ENCODE results near the gene ANKRD11.
"Not testable (repeated sequence)": the region's sequence is repeated elsewhere in the genome, so short reads cannot be mapped to it uniquely, and the experiment has no call there.

ANKRD11 gene

DNA sequence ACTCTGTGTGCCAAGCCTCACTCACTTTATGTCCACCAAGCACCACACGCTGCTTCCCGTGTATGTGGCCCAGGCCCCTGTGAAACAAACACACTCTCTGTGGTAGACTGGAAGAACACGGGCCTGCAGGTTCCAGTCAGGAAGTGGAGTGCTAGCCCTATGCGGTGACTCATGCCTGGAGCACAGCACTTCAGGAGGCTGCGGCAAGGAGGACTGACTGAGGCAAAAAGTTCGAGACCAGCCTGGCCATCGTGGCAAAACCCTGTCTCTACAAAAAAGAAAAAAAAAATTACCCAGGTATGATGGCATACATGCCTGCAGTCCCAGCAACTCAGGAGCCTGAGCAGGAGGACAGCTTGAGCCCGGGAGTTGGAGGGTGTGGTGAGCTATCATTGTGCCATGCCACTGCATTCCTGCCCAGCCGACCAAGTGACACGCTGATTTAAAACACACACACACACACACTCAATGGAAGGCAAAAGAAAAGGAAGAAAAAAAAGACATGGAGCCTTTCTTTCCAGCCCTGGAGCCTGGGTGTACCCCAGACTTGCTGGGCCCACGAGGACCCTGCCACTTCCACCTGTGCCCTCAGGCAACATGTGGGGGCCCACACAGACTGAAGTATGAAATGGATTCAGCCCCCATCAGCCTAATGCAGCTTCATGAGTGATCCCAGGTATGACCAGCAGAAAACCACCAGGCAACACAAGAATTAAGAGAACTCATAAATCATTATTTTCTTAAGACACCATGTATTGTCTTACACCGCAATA lies 126.6 kb downstream of the ANKRD11 start:
- TF ChIP-seq, protein P1, sequence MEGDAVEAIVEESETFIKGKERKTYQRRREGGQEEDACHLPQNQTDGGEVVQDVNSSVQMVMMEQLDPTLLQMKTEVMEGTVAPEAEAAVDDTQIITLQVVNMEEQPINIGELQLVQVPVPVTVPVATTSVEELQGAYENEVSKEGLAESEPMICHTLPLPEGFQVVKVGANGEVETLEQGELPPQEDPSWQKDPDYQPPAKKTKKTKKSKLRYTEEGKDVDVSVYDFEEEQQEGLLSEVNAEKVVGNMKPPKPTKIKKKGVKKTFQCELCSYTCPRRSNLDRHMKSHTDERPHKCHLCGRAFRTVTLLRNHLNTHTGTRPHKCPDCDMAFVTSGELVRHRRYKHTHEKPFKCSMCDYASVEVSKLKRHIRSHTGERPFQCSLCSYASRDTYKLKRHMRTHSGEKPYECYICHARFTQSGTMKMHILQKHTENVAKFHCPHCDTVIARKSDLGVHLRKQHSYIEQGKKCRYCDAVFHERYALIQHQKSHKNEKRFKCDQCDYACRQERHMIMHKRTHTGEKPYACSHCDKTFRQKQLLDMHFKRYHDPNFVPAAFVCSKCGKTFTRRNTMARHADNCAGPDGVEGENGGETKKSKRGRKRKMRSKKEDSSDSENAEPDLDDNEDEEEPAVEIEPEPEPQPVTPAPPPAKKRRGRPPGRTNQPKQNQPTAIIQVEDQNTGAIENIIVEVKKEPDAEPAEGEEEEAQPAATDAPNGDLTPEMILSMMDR (IDR thresholded peaks at IDR 0.05; ENCODE audit: low read depth, low read length, missing control alignments), result no peak
- no peak overlapping the region for H3K4me3 ChIP-seq (replicated peaks; ENCODE audit: low read depth, low read length)
- DNase-seq (ENCODE audit: extremely low read depth, low read depth), result peak; percentile 61

DNA sequence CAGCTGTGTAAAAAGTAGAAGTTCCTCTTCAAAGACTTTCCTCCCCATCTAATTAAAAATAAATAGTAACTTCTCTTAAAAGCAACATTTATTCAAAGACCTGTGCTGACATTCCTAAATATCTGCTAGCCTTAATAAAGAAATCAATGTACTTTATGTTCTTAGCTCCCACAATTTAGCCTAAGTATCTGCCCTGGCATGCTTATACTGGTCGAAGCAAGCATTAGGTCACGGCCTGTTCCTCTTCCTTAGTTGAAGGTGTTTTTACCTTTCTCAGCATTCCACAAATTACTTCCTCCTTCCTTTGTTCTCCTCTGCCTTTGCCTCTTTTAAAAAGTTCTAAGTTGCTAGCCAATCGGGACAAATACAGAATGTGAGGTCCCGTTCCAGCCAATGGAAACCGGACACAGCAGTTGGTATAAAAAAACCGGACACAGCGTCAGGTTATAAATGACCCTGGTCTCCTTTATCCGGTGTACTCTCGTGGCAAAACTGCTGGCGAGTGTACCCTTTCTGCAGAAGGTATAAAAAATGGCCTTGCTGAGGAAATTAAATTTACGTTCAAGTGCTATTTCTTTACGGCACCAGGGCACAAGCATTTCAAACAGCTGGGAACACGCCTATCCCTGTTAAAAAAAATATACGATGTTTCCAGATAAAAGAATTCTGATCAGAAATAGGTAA lies 127.7 kb downstream of the ANKRD11 start:
- H3K4me3 ChIP-seq (replicated peaks; ENCODE audit: low read depth, low read length); DNase-seq (ENCODE audit: extremely low read depth, low read depth): not testable (repeated sequence)

DNA sequence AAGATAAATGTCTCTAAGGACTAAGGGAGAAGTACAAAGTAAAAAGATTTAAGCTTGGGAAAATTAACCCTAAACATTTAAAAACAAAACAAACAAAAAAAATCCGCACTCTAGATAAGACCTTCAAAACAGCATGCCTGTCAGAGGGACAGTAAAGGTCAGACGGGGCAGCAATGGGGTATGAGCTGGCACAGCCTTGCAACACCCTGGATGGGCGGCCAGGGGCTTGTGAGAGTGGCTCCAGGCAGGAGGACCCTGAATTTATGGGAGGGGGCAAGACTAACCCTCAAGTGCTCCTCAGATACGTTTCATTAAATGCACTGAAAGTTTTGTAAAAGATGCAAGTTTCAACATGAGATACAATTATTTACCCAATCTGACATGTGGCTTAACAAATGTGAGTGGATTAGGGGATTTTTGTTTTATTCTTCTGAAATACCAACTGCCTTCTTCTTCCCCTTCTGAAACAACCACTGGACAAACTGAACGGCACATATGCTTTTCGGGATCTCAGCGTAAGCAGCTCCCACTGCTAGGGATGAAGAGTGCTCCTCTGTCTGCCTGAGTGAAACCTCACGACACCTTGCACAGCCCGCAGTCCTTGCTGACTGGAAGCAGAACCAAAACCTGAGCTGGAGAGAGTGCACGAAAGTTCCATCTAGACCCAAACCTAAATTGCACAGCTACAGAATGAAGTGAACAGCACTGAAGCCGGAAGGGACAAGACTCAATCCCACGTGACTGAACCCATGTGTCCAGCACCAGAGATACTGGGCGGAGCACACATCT lies 128.4 kb downstream of the ANKRD11 start:
- TF ChIP-seq, protein P1 (IDR thresholded peaks at IDR 0.05; ENCODE audit: low read depth, low read length, missing control alignments), result no peak
- no peak overlapping the region for H3K4me3 ChIP-seq (replicated peaks; ENCODE audit: low read depth, low read length)
- DNase-seq (ENCODE audit: extremely low read depth, low read depth), result no peak

DNA sequence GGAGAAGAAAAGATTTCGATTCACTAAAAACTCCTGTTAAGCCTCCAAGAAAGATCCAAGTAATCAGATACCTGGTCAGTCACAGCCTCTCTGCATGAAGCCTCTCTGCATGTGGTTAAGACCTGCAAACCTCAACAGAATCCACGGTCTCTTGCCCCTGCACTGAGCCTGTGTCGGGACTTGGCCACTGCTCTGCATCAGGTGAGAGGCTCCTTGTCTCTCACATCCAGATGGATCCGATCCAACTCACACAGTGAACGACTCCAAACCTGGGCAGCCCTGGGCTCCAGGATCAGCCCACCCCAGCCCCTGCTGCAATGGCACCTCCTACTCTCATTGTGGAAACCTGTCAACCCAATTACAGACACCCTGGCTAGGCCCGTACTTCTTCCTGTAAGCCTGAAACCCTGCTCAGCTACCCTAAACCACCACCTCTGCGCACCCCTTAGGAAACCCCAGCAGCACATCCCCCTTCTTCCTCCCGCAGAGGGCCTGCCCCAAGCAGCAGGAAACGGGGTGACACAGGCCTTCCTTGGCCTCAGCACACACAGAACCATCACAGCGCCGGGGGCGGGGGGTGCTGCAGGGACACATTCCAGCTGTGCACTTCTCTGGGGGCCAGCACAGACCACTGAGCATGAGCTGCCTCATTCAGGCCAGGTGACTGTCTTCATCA lies 129.5 kb downstream of the ANKRD11 start:
- TF ChIP-seq, protein P1 (IDR thresholded peaks at IDR 0.05; ENCODE audit: low read depth, low read length, missing control alignments), result no peak
- no peak for DNase-seq (ENCODE audit: extremely low read depth, low read depth)
- no peak overlapping the region for H3K4me3 ChIP-seq (replicated peaks; ENCODE audit: low read depth, low read length)

DNA sequence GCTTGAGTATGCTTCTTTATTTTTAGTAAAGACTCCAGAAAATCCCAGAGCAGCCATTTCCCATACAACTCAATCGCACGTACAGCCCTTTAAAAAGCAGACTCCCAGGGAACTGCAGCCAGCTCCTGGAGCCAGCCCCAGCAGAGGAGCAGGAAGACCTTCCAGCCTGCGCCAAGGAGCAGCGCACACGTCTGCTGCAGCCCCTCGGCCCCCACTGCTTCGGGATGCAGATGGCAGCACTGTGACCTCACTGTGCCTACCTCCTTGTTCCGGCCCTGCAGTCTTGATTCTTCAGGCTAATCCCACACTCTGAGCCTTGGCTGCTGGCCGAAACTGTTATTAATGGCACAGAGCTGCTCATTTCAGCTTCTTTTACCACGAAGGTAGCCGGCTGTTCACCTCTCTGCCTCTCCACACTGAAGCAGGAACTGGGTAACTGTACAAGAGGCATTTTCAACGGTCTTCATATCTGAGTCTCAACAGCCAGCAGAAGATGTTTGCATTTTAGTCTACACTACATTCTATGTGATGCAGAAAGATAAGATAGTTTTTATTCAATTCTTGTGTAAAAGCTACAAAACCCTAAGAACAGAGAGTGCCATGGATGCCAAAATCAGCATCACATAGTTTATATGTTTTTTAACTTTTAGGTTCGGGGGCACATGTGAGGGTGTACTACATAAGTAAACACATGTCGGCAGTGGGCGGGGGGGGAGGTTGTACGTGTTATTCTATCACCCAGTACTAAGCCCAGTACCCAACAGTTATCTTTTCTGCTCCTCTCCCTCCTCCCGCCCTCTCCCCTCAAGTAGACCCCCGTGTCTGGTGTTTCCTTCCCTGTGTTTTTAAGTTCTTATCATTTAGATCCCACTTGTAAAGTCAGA lies 130.9 kb downstream of the ANKRD11 start:
- no peak overlapping the region for H3K4me3 ChIP-seq (replicated peaks; ENCODE audit: low read depth, low read length)
- no peak for DNase-seq (ENCODE audit: extremely low read depth, low read depth)
- TF ChIP-seq, protein P1 (IDR thresholded peaks at IDR 0.05; ENCODE audit: low read depth, low read length, missing control alignments), result no peak

DNA sequence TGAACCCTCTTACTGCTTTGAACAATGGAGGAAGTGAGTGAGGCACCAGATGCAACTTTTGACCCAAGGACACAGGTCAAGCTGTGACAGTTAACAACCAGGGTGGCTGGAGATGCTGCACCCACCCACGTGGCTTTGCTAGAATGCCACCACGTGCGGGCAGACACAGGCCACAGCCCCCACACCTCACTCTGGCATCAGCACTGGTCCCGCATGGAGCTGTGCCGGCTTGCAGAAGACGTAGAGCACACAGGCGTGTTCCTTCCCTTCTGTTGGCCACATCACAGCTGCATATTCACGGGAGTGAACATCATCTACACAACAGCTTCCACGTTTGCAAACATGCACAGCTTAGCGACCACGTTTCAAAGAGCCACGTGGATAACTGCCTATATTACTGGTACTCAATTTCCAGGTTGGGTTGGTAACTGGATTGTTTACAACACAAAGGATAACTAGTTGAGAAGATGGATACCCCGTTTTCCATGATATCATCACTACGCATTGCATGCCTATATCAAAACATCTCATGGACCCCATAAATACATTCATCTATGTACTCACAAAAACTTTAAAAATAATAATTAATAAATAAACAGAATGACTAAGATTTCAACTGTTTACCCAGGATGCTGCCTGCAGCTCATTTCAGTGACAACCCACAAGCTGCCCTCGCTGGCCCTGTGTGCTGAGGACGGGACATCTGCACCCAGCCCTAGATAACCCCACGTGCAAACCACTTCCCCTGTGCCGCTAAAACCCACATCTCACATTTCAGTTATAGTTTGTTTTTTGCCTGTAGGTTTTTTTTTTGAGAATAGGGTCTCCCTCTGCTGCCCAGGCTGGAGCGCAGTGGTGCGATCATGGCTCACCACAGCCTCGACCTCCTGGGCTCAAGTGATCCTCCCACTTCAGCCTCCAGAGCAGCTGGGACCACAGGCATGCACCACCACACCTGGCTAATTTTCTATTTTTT lies 132.0 kb downstream of the ANKRD11 start:
- DNase-seq (ENCODE audit: extremely low read depth, low read depth), result no peak
- TF ChIP-seq, protein P1 (IDR thresholded peaks at IDR 0.05; ENCODE audit: low read depth, low read length, missing control alignments), result no peak
- H3K4me3 ChIP-seq (replicated peaks; ENCODE audit: low read depth, low read length), result no peak overlapping the region
